ENCODE measurements around the gene NAA10.

Gene NAA10

DNA sequence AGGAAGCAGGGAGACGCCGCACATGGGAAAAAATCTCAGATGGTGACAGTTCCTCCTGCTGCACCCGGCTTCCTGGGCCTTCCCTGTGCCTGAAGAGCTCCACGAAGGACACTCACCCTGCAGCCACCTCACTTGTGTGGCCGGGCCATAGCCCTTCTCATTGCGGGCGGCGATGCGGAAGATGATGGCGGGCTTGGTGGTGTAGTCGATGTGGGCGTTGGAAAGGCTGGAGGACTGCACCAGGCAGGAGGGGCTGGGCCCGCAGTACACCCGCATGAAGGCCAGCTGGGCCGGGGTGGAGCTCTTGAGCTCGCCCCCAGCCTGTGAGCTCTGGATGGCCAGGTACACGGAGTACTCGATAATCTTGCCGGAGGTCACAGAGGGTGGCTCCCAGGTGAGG is 15.3 kb upstream of the NAA10 start:
- no peak overlapping the region for H3K27ac ChIP-seq
- DNase-seq (ENCODE audit: low read depth, low spot score): no peak

GRCh38 chrX:153948847-153949805 is 14.3 kb upstream of the NAA10 start:
- no peak for DNase-seq (ENCODE audit: low read depth, low spot score)
- no peak overlapping the region for H3K27ac ChIP-seq

DNA sequence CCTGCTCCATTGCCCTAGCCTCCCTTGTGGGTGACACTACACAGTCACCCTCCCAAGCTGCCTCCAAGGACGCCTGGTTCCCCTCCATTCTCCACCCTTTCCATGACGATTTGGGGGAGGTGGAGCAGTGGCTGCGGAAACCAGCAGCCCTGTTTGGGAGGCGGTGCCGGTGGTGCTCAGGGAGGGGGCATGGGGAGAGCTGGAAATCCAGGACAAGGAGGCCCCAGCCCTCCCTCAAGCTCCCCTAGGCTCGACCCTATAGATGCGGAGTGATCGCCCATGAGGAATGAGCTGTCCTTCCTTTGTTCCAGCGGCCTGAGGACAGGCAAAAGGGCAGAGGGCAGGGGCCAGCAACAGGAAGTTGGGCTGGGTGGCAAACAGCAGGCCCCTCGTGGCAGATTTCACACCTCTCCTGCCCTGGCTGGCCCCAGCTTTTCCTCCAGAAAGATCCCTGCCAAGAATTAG is 13.2 kb upstream of the NAA10 start:
- no peak overlapping the region for H3K27ac ChIP-seq

DNA sequence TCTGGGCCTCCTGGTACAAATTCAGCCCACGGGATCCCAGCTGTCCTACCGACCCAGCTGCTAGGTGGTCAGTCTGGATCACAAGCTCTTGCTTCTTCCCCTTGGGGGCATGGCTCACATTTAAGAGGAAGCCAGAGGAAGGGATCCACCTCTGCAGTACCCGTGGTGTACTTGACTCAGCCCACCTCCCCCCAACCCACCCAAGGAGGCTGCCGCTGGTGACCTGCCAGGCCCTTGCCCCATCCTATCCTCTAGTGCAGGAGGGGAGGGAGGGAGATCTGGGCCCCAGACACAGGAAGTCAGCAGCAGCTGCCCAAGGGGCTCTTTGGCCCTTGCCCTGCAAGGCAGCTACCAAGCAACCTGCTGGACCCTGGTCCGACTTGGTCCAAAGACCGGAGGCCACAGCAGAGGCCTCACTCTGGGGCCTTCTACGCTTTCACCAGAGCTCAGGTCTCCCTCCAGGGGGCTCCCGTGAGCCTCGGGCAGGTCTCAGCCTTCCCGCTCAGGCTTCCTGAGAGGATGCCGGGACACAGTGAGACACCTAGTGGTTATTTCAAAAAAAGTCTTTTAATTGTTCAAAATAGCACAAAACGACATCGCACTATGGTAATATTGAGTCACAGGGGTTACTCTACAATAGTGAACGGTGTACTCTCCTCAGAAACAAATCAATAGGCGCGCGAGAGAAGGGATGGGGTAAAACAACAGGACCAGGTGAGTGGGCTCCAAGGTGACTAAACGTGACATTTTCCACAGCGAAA is 12.4 kb upstream of the NAA10 start:
- no peak overlapping the region for H3K27ac ChIP-seq
- DNase-seq (ENCODE audit: low read depth, low spot score): no peak

More for the DNA sequence above, 13.2 kb upstream of the NAA10 start:
- DNase-seq (ENCODE audit: low read depth, low spot score): no peak

DNA sequence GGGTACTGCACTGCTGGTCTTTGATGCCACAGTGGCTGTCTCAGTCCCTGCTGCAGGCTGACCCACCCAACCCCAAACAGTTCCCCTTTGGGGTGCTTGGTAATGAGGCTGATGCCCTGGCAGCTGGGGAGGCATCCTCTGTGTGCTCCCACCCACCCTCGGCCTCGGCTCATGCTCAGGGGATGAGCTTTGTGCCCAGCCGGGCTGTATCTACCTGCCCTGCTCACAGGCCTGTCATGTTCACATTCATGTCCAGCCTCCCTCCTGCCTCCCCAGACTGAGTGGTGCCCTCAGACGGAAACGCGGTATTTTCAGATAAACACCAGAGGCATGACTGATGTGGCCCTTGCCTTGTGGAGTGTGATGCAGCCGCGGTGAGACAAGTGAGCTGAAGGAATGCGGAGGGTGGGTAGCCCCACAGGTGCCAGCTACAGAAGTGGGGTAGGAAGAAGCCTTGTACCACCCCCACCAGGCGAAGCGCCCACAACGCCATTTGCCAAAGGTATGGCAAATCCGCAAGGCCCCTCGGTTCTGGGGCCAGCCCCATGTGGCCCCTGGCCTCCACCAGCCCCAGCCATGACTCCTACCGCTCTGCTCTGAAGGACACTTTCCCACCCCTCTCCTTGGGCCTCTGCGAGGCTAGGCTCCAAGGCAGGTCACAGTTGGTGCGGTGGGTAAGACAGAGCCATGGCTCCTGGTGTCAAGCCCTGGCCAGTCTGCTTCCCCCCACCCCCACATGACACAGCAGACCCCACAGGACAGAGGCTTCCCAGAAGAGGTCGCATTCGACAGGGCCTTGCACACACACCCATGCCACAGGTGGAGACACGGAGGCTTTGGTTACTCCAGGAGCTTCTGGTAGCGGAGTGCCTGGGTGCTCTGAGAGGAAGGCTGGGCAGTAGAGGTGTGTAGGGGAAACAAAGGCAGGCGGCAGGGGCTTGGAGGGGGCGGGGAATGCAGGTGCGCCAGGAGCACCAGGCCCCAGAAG is 11.4 kb upstream of the NAA10 start:
- DNase-seq (ENCODE audit: low read depth, low spot score): no peak
- no peak overlapping the region for H3K27ac ChIP-seq

DNA sequence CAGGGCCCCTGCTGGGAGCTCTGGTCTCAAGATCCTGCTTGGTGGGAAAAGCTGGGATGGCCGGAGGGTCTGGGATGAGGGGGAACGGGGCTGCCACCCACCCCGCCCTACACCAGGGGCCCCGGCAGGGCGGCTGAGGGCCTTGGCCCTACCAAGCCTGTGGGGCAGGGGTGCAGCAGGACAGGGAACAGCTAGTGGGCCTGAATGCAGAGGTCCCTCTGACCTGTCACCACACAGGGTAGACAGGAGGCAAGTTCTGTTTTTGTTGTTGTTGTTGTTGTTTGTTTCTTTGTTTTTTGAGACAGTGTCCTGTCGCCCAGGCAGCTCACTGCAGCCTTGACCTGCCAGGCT is 9.9 kb upstream of the NAA10 start:
- H3K27ac ChIP-seq: no peak overlapping the region
- no peak for DNase-seq (ENCODE audit: low read depth, low spot score)

DNA sequence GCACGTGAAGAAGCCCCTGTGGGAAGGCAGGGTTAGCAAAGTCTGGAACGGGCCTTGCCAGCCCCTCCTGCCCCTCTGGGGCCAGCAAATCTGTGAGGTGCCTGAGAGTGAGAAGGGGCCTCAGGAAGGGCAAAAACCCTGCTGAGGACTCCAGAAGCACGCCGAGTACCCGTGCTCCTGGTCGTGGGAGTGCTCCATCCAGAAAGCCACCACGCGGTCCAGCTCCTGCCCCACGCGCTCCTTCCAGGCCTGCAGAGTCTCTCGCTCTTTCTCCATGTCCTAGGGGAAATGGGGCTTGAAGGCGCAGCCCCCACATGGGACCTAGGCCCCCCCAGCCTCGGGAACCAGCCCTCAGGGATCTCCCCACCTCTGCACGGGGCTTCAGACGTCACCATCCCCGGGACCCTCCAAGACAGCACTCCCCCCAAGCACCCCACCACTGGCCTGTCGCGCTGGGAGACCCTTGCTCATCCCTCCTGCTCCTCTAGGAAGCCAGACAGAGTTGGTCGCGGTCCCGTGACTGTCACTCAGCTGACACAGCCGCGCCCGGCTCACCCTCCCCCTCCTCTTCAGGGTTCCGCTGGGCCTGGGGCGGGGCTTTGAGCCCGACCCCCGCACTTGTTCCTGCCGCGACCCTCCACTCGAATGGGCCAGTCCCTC is 9.4 kb upstream of the NAA10 start, which contains the start of gene RENBP:
Gene RENBP (minus strand): TSS at position 504 of the 660 bp plus-strand sequence. CDS start 33 bp downstream, at position 471.
- no peak for DNase-seq (ENCODE audit: low read depth, low spot score)

DNA sequence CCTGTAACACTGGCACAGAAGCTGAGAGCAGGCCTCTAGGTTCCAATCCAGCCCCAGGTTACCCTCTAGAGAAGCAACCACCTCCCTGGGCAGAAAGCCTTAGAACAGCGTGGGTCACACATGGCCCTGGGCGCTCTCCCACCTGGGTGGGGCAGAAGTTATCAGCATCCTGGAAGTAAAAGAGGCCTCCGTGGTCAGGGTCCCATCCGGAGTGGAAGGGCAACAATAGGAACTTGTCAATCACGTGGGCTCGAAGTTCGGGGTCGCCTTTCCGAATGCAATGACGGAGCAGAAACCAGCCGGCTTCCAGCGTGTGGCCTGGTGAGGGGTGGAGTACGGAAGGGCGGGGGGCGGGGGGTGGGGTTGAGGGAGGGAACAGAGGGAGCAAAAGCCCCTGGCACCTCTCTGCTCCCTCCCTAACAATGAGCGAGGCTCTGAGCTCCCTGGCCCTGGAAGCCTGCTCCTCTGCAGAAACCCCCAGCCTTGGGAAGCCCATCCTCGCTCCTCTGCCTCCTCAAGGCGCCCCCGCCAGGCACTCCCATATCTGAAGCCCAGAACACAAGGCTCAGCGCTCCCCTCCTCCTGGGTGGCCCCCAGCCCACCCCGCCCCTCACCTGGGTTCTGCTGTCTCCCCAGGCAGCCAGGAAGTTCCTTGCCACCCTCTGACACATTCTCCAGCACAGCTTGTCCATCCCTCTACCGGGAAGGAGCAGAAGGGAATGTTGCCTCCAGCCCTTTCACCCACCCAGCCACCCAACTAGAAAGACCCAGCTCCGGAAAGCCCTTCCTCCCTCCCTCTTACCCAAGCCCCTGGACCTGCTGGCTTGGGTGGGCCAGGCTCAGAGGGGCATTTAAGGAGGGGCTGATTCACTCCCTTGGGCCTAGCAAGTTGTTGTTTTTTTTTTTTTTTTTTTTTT is 6.8 kb upstream of the NAA10 start:
- no peak overlapping the region for H3K27ac ChIP-seq
- no peak for DNase-seq (ENCODE audit: low read depth, low spot score)

More for the DNA sequence above, 9.4 kb upstream of the NAA10 start, which contains the start of gene RENBP:
- no peak within 1 kb of the TSS for H3K27ac ChIP-seq

DNA sequence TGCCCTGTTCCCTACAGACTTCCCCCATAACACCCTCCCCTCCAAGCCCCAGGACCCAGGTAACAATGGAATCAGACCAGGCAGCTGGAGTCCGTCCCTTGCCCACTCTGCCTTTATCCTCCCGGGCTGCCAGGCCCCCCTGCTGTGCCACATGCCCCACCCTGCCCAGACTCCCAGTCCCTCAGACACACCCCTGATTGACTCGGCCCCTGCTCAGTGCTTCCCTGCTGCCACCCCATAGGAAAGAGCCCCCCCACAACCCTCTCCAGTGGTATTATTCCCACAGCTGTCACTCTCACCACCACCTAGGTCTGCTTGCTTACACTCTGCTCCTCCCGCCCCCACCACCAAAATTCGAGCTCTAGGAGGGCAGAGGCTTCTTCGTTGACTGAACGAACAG is 4.7 kb upstream of the NAA10 start:
- H3K27ac ChIP-seq: no peak overlapping the region
- no peak for DNase-seq (ENCODE audit: low read depth, low spot score)

GRCh38 chrX:153938226-153938786 is 3.5 kb upstream of the NAA10 start:
- H3K27ac ChIP-seq: no peak overlapping the region
- no peak for DNase-seq (ENCODE audit: low read depth, low spot score)

DNA sequence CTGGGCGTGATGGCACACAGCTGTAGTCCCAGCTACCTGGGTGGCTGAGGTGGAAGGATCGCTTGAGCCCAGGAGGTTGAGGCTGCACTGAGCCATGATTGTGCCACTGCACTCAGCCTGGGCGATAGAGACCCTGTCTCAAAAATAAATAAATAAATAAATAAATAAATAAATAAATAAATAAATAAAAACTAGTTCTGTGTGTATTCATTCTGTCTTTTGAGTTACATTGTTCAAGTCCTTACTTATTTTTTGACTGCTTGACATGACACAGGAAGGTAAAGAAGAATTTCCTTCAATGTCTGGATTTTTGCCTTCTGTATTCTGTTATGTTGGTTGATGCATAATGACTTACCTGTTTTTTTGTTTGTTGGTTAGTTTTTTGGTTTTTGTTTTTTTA is 2.2 kb upstream of the NAA10 start:
- no peak overlapping the region for H3K27ac ChIP-seq
- DNase-seq (ENCODE audit: low read depth, low spot score): no peak

DNA sequence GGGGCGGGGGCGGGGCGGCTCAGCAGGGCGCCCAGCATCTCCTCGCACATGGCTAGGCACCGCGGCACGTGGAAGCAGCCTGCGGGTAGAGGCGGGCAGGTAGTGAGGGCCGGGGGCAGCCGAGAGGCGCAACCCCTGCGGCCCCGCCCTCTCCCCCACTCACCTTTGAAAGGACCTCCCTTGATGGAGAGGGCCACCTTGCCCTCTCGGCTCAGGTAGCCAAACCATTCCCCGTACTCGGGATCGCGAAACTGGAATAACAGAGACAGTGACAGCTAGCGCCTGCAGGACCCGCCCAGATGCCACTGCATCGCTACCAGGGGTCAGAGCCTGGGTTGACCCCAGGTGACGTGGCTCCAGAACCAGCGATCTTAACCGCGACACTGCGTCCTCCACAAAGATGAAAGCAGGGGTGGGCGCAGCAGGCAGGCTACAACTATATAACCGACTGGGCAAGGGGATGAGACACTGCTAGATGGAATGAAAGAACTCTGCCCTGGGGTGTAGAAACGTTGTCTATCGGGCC is 552 bp upstream of the NAA10 start:
- DNase-seq (ENCODE audit: low read depth, low spot score): no peak
- H3K27ac ChIP-seq: no peak overlapping the region

DNA sequence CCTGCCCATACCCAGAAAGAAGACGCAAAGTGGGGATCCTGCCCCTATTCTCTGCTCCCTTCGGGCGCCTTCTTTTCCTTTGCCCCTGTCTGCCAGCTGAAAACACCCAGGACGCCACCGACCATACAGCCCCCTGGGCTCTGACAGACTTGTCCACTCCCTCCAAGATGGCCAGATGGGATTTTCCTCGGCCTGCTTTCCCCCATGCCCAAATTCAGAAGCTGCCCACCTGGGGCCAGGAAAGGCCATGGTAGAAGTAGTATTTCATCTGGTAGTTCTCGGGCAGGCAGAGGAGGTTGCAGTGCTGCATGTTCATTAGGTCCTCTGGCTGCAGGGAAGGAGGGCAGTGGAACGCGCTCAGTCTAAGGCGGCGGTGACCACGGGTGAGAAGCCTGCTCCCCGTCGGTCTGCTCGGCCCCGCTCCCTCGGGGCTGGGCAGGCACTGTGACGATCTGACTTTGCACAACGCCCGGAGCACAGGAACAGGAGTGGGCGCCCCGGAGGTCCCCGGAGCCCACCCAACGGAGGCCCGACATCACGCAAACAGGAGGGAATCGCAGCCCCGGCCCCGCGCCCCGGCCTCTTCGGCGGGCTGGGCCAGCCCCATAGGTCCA is 582 bp downstream of the NAA10 start:
- no peak for DNase-seq (ENCODE audit: low read depth, low spot score)
- peak overlapping the region; percentile 43 for H3K27ac ChIP-seq

DNA sequence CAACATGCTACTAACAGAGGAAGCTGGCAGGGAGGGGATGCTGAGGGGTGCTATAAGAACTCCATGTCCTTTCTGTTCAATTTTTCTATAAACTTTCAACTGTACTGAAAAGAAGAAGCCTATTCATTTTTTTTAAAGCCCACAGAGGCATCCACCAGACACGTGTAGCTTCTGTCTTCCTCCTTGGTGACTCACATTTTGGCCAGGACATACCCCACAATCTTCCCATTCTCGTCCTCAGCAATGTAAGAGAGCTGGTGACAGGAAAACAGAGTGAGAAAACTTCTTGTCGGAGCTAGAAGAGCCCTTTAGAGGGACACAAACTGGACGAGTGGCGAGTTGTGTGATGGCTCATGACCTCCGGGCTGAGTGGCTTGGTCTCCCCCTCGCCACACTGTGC is 1.1 kb downstream of the NAA10 start:
- H3K27ac ChIP-seq: peak overlapping the region; percentile 43
- DNase-seq (ENCODE audit: low read depth, low spot score): no peak

DNA sequence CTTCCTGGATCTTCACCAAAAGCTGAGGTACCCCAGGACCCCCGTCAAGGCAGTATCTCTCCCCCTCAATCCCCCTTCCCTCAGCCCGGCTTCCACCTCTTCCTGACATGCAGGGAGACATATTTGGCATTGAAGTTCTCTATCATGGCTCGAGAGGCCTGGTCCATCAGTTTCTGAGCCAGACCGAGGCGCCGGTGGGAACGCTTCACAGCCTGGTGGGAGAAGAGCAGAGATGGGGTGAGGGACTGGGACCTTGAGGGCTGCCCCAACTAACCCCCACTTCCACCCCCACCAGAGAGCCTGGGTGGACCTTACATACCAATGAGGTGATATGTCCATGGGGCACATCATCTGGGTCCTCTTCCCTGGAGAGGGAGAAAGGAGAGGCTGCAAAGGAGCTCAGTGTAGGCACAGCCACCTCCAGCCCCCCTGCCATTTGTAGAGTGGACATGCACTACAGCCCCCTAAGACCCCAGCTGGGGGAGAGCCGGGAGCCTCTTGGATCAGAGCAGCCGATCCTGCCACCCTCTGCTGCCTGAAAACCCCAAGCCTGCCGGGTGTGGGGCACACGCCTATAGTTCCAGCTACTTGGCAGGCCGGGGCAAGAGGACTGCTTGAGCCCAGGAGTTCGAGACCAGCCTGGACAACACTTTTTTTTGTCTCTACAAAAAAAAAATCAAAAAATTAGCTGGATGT is 2.5 kb downstream of the NAA10 start:
- no peak overlapping the region for H3K27ac ChIP-seq
- DNase-seq (ENCODE audit: low read depth, low spot score): no peak

- no peak for DNase-seq (ENCODE audit: low read depth, low spot score)
- H3K27ac ChIP-seq: no peak overlapping the region
Observed at GRCh38 chrX:153931748-153932147, 3.1 kb downstream of the NAA10 start.

- no peak for DNase-seq (ENCODE audit: low read depth, low spot score)
- no peak overlapping the region for H3K27ac ChIP-seq
Observed at GRCh38 chrX:153931151-153931550, 3.7 kb downstream of the NAA10 start.
